GM18858 (cell line): ENCODE results near the gene ABL1.

Experiments
- ATAC-seq: cut with Tn5 transposase; IDR thresholded peaks from one replicate; pipeline ENCODE4 v1.9.1; 2021; ENCODE audit not compliant: unreplicated experiment

Gene ABL1

DNA sequence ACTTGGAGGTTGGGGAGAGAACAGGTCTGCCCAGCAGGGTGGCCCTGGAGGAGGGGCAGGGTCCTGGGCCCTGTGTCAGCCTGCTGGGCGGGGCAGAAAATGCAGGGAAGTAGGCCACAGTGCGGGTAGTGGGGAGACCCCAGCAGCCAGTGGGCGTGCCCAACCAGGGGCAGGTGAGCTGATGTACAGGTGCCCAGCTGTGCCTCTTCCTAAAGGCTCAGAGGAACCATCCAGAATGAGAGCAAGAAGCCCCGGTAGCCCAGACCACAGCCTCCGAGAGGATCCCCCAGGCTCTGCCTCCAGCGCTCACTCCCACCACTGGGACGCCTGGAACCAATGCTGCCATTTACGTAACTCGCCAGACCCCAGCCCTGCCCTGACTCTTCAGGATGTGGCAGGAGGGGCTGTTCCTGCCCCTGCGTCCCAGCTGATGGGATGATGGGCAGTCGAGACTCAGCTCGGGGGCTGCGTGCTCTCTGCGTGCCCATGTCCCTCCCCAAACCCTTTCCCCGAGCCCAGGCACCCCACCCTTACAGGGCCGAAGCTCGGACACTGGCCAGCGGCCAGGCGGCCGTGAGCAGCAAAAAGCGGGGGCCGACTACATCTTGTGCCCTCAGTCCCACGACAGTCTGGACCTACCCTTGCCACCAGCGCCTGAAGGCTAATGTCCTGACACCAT lies 79.5 kb downstream of the ABL1 start:
- ATAC-seq: no peak

GRCh38 chr9:130915096-130915447 lies 80.0 kb downstream of the ABL1 start:
- no peak for ATAC-seq

DNA sequence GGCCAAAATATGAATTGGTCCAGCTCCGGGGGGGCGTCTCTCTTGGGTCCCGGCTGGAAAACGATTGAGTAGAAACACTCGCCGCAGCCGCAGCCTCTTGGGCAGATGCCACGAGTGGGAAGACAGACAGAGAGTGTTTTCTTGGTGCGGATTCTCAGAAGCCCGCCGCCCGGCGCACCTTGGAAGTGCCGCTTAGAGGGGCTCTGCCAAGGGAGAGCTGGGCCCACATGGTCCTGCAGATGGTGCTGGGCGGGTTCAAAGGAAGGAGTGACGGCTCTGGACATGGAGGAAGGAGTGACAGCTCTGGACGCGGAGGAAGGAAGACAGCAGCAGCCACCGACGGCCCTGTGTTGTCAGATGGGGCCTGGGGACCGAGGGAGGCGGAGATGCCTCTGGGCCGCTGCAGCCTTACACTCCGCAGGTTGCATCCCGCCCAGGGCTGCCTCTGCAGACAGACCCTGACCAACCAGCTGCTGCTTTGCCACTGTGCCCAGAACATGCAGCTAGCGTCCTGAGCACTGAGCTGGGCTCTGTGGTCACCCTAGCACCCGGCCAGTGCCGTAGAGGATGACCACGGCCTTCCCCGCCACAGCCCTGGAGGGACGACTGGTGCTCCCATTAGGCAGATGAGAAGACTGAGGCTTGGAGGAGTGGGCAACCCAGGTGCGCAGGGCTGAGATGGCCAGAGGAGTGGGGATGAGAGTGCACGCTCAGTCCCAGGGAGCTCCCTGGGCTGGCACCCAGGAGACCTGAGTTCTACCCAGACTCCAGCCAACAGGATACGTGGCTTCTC lies 82.3 kb downstream of the ABL1 start:
- no peak for ATAC-seq

DNA sequence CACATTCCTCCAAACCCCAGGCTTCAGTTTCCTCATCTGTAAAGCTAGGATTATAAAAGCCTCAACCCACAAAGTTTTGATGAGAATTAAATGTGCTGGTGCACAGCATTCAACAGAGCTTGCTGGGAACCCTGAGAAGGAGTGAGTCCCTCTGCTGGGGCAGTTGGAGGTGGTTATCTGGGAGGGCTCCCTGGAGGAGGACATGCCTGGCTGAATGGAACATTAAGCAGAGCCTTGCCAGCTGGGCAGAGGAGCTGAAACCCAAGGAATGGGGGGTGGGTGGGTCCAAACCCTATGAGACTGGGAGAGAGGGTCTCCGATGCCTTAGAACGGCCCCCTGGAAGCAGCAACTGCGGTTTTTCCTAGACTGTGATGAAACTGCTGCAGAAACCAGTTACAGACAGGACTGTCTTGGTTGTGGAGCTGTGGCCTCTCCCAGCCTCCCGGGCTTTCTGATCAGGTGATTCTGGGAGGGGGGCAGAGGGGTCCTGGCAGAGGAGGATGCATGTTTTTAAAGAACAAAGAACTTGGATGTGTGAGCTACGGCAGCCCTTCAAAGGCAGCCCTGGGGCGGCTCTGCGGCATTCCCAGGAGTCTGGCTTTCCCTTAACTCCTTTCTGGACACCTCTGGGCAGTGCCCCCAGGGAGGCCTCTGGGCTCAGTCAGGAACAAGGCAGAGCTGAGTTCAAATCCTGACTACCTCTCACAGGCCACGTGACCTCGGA lies 83.2 kb downstream of the ABL1 start:
- no peak for ATAC-seq

GRCh38 chr9:130918826-130919558 lies 83.9 kb downstream of the ABL1 start:
- no peak for ATAC-seq

DNA sequence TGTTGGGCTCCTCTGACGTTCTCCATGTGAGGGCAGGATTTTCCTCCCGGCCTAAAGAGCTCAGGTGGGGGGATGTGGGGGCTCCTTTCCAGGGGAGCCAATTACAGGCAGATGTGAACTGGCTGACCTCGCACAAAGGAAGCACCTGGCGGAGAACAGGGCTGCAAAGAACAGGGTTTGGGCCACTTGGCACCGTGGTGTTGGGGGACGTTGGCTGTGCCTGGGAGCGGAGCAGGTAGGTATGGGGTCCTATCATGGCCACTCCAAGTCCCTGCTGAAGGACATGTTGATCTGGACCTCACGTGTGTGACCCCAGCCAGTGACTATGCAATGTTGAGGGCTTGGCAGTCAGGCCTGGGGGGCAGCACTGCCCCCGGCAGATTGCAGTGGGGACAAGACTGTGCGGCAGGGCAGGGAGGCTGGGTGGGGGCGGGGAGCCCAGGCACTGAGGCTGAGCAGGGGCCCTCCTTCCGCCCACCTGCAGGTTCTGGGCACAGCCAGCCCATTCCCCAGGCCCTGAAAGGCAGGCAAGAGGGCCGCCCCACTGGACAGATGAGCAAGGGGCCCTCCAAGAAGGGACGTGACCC lies 84.6 kb downstream of the ABL1 start:
- ATAC-seq: no peak

DNA sequence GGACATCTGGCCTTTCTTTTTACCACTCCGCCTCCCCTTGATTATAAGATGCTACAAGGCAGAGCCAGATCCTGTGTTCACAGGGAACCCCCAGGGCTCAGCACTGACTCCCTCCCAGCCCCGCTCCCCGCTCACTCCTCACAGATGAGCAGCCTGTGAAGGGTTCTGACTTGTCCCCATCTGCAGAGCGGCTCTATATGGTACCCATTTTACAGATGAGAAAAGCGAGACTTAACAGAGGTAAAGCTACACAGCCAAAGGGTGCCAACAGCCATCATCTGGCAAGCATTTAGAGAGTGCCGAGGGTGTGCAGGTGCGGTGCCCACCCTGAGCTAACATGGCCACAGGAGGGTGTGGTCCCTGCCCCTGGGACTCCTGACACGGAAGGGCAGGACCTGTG lies 85.2 kb downstream of the ABL1 start:
- no peak for ATAC-seq

- no peak for ATAC-seq
Observed at GRCh38 chr9:130920762-130921299, 85.8 kb downstream of the ABL1 start.

GRCh38 chr9:130921300-130921988 lies 86.4 kb downstream of the ABL1 start:
- no peak for ATAC-seq

DNA sequence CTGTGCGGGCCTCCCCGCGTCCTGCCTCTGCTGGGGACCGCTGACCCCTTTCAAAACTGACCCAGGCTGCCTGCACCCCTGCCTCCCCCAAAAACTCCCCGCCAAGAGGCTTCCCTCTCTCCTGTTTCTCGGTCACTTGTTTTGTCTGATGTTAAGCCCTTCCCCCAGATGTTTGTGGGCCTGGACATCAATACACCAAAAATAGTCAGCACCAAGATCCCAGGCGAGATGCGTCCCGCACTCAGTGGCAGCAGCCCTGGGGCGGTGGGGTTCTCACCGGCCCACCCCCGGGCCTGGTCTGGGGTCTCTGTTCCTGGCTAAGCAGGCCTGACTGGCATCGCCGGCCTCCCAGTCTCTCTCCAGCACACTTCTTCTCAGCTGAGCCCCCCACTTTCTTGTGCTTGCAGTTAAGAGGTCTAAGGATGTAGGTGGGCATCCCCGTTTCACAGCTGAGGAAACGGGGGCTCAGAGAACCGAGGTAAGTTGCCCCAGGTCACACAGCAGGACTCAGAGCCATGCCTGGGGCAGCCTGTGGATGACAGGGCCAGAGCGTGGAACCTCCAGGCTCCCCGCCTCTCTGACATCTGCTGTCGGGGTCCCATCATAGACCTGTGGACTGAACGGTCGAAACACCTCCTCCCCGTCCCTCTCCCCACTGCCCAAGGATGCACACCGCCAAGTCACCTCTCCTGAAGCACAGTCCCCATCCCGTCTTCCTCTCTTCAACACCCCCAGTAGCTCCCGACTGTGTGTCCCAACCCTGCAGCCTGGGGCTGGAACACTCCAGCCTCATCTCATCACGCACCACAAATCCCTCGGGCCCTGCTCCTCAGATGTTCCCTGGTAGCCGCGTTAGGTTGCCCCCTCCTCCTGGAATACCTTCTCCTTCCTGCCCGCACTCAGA lies 87.2 kb downstream of the ABL1 start:
- ATAC-seq: no peak

DNA sequence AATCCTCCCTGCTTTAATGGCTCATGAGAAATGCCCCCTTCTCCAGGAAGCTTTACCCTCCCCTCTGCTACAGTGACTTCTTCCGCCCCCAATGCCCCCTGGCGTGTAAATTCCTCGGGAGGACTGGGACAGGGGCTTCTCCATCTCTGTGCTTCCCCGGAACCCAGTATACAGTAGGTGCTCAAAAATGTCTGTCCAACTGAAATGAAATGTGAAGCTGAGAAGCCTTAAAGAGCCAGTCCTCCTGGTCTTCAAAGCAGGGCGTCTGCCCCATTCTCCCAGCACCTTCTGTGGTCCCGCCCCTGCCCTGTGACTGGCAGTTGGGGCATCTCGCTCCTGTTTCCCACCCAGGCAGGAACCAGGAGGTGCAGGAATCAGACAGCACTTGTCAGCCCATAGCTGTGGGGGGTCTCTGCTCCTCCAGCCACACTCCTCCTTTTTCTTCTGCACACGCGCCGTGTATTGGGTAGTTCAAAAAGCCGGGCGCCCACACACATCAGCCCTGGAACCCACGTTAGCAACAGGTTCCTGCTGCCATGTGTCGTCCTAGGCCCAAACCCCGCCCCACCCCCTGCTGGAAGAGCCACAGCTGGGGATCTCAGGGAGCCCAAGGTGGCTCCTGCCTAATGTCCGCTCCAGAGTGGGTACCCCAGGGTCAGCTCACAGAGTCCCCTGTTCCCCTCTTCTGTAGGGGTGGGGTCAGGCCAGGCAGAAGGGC lies 88.0 kb downstream of the ABL1 start:
- ATAC-seq: no peak

- no peak for ATAC-seq
Observed at GRCh38 chr9:130923611-130924447, 88.8 kb downstream of the ABL1 start.

DNA sequence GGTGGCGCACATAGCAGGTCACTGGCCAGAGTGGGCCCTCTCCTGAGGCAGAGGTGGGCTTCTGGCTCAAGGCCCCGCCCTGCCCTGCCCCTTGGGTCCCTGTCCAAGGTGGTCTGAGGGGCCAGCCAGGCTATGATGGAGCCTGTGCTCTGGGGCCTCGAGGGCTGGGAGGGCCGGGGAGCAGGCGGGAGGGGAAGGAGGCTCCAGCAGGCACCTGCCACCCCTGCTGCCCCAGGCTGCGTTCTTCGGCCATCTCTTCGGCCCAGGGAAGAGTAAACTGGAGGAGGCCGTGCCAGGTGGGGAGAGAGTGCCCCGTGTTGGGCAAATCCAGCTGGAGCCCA lies 89.4 kb downstream of the ABL1 start:
- ATAC-seq: no peak

DNA sequence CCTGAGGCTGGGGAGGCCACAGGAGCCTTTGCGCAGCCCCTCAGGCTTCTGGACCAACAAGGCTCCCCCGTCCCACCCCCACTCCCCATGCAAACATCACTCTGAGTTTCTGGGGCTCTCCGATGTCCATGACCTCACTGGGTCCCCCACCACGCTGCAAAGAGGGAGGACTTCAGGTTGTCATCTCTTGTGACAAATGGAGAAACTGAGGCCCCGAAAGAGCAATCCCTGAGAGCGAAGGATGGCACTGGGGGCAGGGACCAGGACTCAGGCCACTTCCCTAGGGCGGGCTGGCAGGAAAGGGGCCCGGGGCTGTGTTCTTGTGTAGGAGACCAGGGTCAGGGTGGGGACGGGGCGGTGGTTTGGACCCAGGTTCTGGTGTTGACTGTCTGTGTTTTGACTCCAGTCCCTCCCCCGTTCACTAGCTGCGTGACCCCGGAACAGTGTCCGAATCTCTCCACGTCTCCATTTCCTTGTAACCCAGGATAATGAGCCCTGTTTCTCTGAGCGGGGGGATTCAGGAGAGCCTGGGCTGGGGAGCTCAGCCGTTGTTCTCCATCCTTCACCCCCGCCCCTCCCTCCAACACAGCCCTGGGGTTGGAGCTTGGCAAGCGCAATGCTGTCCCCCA lies 90.1 kb downstream of the ABL1 start:
- no peak for ATAC-seq

GRCh38 chr9:130927338-130927737 lies 92.3 kb downstream of the ABL1 start:
- ATAC-seq: no peak

GRCh38 chr9:130927995-130928900 lies 93.2 kb downstream of the ABL1 start:
- ATAC-seq: peak; percentile 61
